Measurements from ENCODE around the gene CHCHD6.

- no peak for TF ChIP-seq CTCF (IDR thresholded peaks at IDR 0.05)
- TF ChIP-seq POLR2A (IDR thresholded peaks at IDR 0.05): no peak
- TF ChIP-seq EP300 (IDR thresholded peaks at IDR 0.05): no peak
These were observed 163.8 kb downstream of the CHCHD6 start for GRCh38 chr3:126867863-126868200.
